T follicular helper cell (primary cell): ENCODE measurements around the gene PLPP1.

Experiments used
- DNase-seq: peaks from one replicate; pipeline ENCODE4 v3.0.0-alpha.2; 2020; ENCODE audit warnings: low read depth

The PLPP1 gene

GRCh38 chr5:55409775-55410174, 125.0 kb downstream of the PLPP1 start:
- DNase-seq = no peak

DNA sequence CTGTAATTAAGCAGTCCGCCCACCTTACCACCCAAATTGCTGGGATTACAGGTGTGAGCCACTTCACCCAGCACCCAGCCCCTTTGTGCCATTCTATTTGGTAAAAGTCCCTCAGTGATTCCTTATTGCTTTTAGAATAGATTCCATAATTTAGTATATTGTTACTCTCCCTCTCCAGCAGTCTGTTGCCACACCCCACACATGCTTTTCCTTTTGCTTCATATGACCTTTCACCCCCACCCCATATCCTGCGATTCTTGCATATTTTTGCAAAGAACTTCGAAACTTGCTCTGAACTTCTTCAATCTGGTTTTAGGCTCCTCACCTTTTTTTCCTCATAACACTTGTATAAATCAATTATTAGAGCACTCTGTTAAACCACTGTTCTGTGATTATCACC, 126.8 kb downstream of the PLPP1 start:
- no peak for DNase-seq

DNA sequence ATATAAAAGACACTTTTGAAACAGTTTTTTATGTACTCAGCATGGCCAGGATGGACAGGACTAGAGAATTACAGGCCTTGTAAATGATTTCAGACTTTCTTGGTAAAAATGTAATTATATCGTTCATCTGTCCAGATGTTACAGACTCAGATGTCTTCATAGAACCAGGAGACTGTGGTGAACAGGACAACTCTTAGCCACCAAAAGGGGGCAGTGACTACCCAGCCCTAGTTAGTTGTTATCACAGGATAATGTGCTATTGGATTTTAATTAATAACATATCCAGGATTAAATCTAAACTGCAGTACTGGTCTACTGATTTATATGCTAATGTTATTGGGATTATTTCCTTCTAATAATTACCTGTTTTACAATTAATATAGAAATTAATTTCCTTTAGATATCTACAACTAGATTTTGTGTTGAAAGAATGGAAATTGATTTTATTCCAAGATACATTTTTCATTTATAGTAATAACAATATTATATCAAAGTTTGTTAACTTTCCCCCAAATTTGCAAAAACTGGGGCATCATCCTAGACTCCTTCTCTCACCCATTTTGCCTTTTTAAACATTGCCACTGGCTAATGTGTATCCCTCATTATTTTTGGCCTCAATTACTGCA, 127.6 kb downstream of the PLPP1 start:
- no peak for DNase-seq

GRCh38 chr5:55406292-55406691, 128.5 kb downstream of the PLPP1 start:
- DNase-seq = no peak

- DNase-seq = no peak
Observed at GRCh38 chr5:55402199-55402598, 132.6 kb downstream of the PLPP1 start.

DNA sequence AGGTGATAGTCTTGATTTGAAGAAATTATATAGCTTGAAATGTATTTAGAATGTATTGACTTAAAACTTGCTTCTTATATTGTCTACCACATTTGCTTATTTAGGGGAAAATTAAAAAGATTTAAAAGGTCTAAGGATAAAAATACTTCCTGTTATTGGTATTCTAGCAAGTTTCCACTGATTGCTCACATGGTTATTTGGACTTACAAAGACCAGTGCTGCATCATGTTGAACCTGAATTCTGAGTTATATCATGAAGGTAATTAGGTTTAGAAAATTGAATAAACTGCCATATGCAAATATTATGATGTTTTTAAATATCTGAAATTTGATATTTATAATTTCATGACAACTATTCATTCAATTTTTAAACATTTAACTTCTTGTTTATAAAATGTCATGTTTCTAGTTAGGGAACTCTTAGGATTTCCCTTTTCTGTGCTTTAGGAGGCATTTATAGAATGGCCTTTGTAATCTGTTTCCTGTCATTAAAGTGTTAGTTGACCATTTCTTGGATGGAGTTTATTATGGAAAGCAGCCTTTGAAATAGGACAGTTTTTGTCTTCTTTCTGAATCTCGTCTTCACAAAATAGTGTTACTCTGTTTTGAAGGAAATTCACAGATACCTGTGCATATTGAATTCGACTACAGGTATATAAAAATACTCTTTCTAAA, 141.1 kb downstream of the PLPP1 start:
- no peak for DNase-seq

DNA sequence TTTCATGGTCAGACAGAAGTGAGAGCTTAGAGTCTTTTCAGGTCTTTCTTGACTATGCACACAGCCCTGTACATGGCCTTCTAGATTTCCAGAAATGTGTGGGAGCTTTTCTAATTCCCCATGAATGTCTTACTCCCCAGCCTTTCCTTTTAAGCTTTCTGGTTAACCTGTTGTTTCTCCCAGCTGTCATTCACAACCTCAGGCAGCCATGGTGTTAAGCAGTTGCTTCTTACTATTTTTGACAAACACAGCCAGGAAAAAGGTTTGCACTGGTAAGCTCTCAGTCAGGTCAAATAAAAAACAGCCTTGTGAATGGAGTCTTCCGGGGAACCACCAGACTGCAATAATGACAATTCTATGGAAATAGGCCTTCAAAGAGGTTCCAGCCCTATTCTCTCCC, 142.1 kb downstream of the PLPP1 start:
- DNase-seq = no peak

GRCh38 chr5:55391707-55392106, 143.1 kb downstream of the PLPP1 start:
- no peak for DNase-seq

- DNase-seq = no peak
Observed at GRCh38 chr5:55387865-55388264, 146.9 kb downstream of the PLPP1 start.

GRCh38 chr5:55386356-55386755, 148.4 kb downstream of the PLPP1 start:
- no peak for DNase-seq

- DNase-seq = no peak
Observed at GRCh38 chr5:55385846-55386245, 148.9 kb downstream of the PLPP1 start.

DNA sequence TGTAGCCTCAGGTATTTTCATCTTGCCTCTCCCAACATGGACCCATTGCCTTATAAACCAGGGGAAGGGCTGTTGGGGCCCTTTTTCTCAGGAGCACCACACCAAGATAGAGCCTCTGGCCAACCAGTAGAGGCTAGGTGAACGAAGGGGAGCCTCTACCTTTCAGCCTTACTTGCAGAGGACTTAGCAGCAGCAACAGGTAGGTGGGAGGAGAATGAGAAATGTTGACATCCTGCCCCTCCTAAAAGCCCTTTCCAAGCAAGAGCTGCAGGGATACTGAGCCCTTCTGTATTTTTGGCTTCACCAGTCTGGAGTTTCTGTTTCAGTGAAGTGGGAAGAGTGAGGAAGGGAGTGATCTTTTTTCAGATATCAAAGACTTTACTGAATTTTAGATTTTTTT, 149.5 kb downstream of the PLPP1 start:
- no peak for DNase-seq

GRCh38 chr5:55384072-55384471, 150.7 kb downstream of the PLPP1 start:
- DNase-seq = no peak

DNA sequence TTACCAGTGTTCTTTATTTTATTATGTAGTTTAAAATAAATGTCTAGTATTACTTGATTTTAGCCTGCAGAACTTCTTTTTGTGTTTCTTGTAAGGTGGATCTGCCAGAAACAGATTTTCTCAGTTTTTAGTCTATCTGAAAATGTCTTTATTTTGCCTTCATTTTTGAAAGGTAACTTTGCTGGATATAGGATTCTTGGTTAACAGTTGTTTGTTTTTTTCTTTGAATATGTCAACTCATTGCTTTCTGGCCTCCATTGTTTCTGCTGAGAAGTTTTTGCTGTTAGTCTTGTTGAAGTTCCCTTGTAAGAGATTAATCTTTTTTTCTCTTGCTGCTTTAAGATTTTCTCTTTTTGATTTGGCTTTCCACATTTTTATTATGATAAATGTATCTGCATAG, 151.5 kb downstream of the PLPP1 start:
- DNase-seq = no peak

DNA sequence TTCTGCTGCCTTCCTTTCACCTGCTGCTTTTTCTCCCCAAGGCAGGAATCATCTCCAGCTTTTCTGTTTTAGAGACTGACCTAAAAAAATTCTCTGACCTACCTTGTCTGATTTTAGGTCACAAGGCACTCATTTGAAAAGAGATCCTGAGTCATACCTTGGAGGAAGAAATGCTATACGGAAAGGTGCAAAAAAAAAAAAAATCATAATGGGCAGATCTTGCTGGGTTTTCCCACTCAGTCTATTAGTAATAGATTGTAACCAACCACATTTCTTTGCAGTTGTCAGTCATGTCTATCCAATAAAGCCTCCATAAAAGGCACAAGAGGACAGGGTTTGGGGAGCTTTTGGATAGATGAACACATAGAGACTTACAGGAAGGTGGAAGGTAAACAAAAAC, 157.0 kb downstream of the PLPP1 start:
- DNase-seq = no peak
